ENCODE results near the gene APMAP.

Gene APMAP

DNA sequence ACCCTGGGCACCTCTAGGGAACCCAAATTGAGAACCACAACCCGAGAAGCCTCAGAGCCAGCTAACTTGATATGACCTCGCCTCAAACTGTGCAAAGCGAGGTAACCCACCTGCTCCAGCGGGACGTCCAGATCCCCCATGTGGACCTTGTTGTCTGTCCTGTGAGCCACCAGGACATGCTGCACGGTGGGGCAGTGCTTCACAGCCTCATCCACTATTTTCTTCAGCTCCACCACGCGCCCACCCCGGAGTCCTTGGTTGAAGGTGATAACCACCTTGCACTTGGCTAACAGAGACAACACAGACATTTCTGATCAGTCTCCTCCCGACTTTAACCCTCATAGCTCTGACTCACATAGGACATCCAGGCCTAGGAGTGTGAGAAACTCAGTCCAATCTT, 30.8 kb upstream of the APMAP start:
- no peak for DNase-seq

DNA sequence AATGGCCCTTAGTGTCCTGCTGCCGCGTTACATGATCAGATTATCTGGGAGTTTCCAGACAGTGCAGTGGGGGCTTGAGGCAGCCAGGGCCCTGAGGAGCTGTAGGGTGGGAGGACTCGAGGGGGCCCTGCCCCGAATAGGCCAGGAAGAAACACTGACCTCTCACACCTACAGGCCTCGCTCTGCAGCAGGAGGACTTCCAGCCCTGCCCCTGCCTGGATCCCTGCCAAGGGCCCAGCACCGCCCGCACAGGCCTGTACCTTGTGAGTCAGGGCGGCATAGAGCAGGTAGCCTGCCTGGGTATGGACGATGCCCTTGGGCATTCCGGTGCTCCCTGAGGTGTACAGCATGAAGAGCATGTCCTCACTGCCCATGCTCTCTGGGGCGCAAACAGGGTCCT, 30.1 kb upstream of the APMAP start:
- DNase-seq: no peak

DNA sequence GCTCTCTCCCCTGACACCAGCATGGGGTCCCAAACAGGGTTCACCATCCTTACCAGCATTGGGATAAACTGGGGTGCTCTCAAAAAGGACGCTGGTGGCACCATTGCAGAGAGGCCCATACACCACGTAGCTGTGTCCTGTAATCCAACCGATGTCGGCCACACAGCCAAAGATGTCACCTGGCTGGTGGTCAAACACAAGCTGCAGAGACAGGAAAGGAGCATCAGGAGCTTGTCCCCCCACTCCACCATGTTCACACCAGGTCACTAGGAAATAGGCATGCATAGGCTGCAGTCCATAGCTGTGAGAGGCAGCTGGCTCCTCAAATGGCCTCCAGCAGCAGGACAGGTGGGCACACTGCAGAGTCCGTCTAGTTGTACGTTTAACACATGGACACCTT, 28.8 kb upstream of the APMAP start:
- DNase-seq: no peak

DNA sequence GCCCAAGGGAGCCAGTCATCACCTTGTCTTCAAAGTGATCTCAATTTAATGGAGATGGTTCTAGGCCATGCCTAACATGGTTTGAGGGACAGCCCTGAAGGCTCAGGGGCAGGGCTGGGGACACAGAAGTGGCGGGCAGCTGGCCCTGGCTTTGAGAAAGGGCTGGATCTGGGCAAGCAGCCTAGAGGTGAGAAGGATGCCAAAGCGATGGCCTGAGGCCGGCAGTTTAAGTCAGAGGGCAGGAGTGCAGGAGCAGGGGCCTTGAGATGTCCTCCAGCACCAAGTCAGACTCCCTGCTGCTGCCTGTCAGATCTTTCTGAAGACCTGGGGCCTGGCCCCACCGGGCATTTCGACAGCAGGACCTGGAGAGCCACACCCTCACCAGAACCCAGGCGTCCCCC, 28.4 kb upstream of the APMAP start:
- no peak for DNase-seq

DNA sequence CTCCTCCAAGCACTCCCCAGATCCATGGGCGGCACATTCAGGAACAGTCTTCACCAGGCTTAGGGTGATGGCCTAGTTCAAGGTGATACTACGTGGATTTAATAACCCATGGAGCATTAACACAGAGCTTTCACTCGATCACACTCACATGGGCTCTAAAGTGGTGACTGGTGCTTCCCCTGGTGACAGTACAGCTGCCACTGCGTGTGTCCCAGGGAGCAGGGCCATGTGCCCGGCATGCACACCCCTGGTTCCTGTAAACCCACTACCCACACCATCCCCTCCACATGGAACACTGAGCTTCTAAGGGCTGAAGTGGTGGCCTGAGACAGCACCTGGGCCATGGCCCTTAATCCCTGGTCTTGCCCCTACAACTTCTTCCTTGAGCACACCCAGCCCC, 27.8 kb upstream of the APMAP start:
- no peak for DNase-seq

DNA sequence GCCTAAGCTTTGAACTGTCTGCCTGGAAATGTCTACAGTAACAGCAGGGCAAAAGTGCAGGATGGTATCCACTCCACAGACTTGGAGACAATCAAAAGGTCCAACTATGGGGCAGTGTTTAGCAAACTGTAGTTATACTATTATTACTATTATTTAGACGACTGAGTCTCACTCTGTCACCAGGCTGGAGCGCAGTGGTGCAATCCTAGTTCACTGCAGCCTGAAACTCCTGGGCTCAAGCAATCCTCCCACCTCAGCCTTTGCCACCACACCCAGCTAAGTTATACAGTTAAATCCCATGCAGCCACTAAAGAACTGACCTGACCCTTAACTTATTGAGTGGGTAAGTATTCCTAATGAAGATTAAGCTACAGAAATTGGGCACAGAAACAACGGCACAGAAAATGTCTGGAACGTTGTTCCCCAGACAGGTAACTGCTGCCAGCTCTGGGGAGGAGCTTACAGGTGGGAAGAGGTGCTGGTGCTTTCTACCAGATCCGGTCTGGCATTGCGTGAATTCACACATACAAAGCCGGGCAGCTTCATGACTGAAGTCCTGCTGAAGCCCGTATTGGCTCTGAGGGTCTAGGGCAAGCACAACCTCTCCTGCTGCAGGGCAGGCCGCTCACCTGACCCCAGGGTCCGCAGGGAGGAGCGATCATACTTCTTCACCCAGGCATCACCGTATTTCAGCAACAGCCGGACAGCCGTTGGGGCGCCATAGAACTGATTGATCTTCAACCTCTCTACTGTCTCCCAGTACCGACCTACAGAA, 27.0 kb upstream of the APMAP start:
- DNase-seq: no peak

DNA sequence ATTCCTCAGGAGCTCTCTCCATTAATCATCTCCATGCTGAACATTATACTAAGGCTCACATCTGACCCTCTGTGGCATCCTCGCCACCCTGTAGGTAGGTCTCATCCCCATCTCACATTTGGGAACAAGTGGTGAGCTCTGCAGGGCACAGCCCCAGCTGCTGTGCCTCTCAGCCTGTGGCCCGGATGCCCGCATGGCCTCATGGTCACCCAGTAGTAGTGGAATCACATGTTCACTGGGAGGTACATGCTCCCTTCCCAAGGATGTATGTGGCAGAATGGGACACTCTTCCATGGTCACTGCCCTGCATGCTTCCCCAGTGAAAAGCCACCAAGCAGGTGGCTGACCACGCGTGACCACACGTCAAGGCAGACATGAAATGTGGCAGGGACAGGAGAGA, 26.3 kb upstream of the APMAP start:
- no peak for DNase-seq

DNA sequence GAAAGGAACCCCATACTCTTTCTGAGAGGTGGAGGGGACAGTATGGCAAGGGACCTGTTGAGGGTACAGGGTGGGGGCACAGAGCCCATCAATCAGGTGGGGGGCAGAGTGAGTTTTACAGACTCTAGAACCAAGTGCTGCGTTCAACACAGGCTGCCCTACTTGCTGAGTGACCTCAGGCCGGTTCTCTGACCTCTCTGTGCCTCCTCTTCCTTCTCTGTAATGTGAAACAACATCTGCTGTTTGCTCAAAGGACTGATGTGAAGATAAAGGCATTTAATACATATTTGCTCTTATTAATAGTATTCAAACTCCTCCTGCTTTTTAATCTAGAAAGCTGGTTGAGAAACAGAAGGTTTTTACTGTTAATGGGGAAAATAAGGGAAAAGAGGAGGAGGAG, 25.9 kb upstream of the APMAP start:
- DNase-seq: no peak

DNA sequence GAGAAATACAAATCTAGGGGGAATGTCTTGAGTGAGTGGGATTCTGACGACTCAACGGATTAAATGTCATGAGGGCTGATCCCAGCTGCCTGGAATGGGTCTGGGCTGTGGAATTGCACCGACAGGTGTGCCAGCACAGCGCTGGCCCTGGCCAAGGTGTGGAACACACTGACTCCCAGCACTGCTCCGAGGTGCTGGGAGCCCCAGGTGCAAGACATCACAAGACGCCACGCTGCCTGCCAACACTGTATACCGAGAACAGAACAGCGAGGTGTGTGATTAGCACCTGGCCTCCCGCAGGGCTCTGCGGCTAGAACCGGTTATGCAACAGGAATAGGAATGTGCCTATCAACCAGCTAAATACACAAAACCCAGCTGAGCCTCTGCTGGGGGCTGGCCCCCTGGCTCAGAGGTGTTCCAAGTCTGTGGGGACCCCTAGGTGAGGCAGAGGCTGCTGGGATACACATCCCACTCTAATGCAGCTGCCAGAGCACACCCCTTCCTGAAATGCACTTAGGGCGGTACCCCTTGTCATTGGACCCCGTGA, 24.8 kb upstream of the APMAP start:
- no peak for DNase-seq

DNA sequence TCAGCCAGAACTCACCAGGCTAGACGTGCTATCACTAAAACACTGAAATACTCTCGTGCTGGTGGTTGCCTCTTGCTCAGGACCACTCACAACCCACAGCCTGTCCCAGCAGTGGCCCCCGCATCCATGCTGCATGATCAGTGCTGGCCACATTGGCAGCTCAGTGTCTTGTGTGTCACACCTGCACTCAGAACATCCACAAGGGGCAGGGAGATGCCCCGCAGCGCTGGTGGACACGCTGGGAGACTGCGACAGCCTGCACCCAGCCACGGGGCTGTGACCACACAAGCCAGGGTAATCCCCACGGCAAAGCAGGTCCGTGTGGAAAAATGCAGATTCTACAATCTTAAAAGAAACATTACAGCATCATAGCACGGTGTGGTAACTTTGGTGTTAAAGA, 23.9 kb upstream of the APMAP start:
- no peak for DNase-seq

DNA sequence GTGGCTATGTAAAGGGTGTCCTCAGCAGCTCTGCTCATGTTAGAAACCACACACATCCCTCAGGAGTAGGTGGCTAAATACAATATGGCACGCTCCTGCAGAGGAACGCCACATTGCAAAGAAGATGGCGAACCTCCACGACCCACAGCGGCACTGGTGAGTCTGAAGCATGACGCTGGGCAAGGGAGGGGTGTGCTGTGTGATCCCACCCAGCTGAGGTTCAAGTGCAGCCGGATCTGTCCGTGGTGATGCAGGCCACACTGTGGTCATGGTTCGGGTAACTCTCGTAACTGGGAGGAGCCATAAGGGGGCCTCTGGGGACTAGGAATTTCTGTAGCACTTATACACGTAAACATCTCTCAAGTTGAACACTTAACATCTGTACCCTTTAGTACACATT, 23.4 kb upstream of the APMAP start:
- no peak for DNase-seq

DNA sequence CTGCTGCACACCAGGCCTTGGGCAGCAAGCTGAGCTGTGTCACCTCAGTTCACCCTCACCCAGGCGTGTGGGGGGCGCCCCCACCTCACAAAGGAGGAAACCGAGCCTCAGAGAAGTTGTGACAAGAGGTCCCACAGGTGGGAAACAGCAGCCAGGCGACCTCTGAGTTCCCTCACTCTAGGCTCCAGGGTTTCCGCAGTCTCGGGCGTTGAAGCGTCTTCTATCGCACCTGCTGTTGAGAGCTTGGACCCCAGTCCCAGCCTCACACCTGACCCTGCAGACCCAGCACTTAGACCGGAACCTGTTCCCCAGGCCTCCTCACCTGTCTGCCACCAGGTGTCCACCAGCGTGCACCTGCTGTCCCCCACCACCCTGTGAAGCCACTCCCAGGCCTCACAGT, 22.3 kb upstream of the APMAP start:
- DNase-seq: no peak

DNA sequence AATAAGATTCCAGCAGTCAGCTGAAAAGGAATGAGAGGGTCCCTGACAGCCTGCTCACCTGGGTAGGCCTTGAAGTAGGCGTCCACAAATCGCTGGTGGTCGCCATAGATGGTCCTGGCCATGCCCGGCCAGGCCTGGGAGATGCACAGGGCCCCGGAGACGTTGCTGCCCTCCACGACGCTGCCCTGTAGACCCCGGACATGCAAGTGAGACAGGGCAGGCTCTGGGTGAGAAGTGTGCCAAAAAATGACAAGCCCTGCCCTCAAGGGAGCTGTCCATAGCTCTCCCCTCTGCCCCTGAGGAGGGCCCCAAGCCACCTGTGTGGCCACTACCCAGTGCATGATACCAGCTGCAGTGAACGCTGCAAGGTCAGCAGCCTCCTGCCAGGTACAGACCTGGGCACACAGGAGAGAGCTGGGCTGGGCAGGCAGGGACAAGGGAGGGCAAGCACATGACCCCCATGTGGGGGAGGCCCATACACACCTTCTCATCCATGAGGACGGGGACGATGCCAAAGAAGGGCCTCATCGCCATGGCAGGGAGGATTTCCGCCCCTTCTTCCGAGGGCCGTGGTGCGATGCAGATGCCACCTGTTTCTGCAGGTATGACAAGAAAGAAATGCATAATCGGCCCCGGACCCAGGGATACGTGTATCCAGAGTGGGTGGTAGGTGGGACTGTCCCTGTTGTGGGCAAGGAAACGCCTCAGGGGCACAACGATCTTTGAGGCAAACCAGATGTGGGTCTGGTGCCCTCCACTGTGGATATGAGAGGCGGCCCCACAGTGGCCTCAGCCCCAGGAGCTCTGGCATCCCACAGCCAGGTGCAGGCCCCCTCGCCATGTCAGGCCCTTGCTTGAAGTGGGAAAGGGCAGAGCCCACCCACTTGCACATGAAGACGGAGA, 21.2 kb upstream of the APMAP start:
- DNase-seq: no peak

DNA sequence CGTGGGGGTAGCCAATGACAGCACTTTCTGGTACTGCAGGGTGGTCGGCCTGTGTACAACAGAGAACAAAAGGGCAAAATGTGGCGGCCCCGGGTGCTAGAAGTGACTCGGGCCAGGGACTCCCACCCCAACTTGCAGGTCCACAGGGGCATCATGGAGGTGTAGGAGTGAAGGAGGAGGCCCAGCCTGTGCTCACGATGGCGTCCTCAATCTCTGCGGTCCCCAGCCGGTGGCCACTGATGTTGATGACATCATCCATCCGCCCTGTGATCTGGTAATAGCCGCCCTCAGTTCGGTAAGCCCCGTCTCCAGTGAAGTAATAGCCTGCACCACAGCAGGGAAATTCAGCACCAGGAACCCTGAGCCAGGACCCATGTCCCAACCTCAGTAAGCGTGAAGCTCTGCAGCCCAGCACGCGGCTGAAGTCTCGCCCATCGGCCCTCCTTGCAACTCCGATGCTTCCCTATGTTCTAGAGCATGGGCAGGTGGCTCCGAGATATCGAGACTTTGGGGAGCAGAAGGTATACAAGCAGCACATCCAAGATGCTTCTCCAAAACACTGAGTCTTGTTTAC, 20.2 kb upstream of the APMAP start:
- DNase-seq: no peak

DNA sequence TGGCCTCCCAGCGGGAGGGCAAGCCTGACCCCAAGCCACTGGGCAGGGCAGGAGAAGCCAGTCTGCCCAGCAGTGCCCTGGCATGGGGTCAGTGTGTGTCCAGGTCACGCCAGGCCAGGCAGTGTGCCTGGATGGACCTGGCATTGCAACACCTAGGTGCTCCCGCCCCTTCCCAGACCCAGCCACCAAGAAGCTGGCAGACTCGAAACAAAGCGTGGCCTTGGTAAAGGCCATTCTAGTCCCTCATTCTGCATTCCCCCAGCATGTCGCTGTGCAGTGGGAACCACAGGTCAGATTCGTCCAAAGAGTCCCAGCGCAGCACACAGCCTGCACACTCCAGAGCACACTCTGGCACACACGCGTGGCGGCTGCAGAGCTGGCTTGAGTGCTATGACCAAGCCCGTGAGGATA, 19.3 kb upstream of the APMAP start:
- no peak for DNase-seq

DNA sequence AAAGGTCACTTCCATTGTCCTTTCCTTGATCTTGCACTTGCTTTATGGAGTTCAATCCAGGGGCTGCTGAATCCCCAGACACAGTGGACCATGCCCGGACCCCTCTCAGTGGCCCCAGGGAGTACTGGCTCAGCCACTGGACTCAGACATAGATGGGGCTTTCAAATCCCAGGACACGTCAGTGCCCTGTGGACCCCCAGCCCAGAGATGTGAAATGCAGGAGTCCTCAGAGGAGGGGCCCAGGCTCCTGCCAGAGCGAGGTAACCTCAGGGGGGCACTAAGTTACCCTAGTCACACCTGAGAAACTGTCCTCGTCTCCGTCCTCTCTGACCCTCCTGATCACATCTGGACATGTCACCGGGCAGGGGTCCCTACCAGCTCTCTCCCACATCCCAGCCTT, 18.7 kb upstream of the APMAP start:
- DNase-seq: no peak

DNA sequence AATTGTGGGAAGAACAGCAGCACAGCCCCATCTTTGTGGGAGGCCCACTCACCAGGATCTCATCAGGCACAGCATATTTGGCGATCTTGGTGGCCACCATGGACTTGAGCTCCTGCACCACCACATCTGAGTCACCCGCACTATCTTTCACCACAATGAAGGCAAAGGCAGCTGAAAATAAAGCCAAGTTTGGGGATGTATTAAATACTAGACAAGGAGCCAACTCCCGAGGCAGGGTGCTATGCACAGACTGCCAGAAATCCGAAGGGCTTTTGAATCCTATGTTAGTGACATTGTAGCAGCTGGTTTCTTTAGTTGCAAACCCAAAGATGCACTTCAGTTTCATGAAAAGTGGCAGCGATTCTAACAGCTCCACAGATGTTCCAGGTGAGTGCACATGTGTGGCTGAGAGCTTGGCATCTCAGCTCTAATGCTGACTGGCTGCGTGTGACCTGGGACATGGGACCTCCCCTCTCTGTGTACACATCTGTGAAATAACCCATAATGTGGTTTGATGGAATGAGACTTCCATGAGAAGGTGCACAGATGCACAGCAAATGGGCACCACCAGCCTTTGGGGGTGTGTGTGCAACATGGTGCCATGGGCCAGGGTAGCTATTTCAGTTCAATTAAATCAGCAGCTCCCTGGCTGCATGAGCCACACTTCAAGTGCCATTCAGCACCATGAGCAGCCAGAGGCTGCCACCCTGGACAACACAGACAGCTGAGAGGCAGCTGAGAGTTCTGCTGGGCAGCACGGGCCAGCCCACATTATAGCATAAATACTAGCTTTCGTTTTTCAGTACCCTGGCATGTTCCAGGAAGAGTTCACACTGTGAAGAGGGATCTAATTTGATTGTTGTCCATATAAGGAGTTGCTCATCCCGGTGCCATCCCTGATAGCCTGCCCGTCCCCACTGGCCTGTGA, 16.9 kb upstream of the APMAP start:
- no peak for DNase-seq

DNA sequence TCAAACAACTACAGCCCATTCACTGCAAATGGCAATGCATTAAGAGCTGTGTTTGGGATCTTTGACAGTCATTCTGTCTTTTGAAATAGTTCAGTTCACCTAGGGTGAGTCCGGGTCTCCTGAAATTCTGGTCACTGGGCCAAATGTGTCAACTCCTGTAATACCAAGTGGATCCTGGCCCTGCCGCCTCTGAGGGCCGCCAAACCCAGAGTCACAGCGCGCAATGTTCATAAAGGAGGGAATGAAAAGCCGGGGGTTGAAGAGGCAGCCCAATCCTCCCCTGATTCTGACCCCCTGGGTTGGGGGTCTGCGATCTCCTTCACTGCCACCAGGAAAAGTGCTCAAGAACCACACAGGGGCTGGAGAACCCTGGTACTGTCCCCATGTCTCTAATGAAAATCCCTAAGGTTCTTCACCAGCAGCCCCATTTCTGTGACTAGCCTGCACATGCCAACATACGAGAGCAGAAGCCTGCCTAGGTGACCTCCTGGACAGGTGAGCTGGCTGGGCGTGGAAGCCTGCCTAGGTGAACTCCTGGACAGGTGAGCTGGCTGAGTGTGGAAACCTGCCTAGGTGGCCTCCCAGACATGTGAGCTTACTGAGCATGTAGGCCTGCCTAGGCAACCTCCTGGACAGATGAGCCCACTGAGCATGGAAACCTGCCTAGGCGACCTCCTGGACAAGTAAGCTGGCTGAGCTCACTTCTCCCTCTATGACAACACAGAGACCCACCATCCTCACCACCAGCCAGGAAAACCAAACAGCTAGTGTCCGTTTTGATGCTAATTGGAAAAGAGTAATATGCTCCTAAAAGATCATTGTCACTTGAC, 16.1 kb upstream of the APMAP start:
- DNase-seq: no peak

DNA sequence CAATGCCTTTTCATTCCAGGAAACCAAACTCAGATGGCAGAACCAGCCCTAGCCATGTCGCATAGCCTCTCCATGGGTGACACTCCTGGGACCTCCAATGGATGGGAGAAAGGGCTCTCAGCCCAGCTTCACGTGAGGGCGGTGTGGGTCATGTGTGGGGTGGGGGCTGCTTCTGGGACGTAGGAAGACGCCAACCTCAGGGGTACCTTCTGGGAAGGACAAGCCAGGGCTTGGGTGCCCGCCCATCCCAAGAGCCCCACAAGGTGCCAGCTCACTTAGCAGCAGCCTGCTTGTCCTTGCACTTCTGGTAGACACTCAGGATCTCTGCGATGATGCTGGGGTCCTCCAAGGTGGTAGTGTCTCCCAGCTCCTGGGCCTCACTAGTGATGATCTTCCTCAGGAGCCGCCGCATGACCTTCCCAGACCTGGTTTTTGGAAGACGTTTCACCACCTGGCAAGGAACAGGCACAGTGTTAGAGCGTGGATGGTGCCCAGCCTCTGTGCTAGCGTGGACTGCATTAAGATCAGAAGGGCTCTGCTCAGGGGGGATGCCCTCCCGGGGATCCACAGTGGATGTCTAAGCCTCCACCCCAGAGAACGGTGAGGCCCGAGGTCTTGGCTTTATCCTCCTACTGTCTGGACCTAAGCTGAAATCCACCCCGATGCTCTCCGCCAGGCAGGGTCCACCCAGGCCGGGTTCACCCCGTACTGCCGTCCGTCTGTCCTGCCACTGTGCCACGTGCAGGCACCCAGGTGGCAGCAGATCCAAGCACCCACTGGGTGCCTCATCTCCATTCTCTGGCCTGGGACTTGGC, 15.1 kb upstream of the APMAP start:
- DNase-seq: no peak

DNA sequence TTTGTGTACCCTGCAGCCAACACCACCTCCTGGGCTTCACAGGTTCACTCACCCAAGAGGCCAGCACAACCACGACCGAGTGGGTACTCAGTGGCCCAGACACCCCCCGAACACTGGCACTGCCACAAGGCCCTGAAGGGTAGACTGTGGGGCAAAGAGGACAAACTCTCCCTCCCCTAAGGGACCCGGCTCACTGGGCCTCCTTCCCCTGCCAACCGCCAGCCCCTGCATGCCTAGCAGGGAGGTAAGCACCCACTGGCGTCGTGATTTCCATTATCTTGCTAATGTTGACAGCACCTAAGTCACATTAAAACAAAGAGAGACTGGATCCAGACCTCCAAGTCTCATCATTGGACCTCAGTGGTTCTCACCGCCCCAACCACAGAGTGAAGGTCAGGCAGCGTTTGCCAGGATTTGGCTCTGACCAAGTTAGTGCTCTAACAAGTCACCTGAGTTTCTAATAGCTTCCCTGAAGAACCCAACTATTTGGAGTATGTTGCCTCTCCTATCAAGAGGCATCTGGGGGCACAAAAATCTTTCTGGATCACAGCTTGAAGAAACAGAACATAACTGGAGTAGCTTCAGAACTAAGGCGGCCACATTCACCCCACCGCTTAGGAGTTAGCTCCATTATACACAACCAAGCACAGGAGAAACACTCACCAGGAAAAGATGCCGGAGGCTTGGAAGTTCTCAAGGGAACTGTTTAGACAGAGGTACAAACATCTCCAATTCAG, 14.0 kb upstream of the APMAP start:
- no peak for DNase-seq
